CD14-positive monocyte (primary cell): ENCODE measurements around the gene IKZF4. TPM values are rescaled to one million over a fixed set of nuclear protein-coding genes. Genes with fewer than 3 reads are reported as not detected.
"Not testable (repeated sequence)": the region's sequence is repeated elsewhere in the genome, so short reads cannot be mapped to it uniquely, and the experiment has no call there.

Experiments
- DNase-seq, 3 donors: peaks; one replicate each; pipeline ENCODE4 v3.0.0-alpha.2; 2011 to 2022
- H2AFZ ChIP-seq: 2 replicates; pipeline ENCODE4 v1.6.0; 2012; ENCODE audit warnings: mild to moderate bottlenecking, low read depth, low read length, inconsistent platforms; ENCODE audit not compliant: insufficient read depth, poor library complexity, severe bottlenecking
- H3K27ac ChIP-seq, 2 donors: 1 replicate in 1 of 2; 2 replicates in 1 of 2; pipeline ENCODE4 v1.5.1; 2012 to 2013; ENCODE audit warnings: low read length in 2 of 2, control low read depth in 1 of 2, inconsistent platforms in 1 of 2, low read depth in 1 of 2, mild to moderate bottlenecking in 1 of 2
- H3K27me3 ChIP-seq, 2 donors: one replicate each; pipeline versions ENCODE4 v1.6.0 to v1.6.1; 2011 to 2013; ENCODE audit warnings: low read length in 2 of 2; ENCODE audit not compliant: control insufficient read depth in 2 of 2, insufficient read depth in 2 of 2
- H3K36me3 ChIP-seq, 2 donors: replicated peaks in 1 of 2; 1 replicate in 1 of 2; 2 replicates in 1 of 2; pipeline versions ENCODE4 v1.5.1 to v1.6.1; 2012 to 2013; ENCODE audit warnings: low read length in 2 of 2, control low read depth in 1 of 2, inconsistent platforms in 1 of 2, mild to moderate bottlenecking in 1 of 2; ENCODE audit not compliant: insufficient read depth in 2 of 2, control insufficient read depth in 1 of 2
- H3K4me1 ChIP-seq, 2 donors: 1 replicate in 1 of 2; 2 replicates in 1 of 2; pipeline versions ENCODE4 v1.5.1 to v1.6.1; 2012 to 2013; ENCODE audit warnings: low read length in 2 of 2, control low read depth in 1 of 2, inconsistent platforms in 1 of 2, mild to moderate bottlenecking in 1 of 2, moderate library complexity in 1 of 2; ENCODE audit not compliant: insufficient read depth in 2 of 2, control insufficient read depth in 1 of 2
- H3K4me2 ChIP-seq: replicated peaks from 2 replicates; pipeline ENCODE3; 2012; ENCODE audit warnings: low read length, moderate library complexity, mild to moderate bottlenecking; ENCODE audit not compliant: poor library complexity, severe bottlenecking; ENCODE audit errors: extremely low read depth
- H3K4me3 ChIP-seq, 3 experiments: fragments of 200-600 bp in 1 of 3; sonication (generic) in 1 of 3; replicated peaks in 1 of 3; 1 replicate in 2 of 3; 2 replicates in 1 of 3; pipeline ENCODE4 v1.5.1; 2011 to 2013; ENCODE audit warnings: low read length in 3 of 3, mild to moderate bottlenecking in 3 of 3, control low read depth in 2 of 3, low read depth in 2 of 3, inconsistent platforms in 1 of 3, moderate library complexity in 1 of 3
- H3K79me2 ChIP-seq: 2 replicates; pipeline ENCODE4 v1.6.0; 2012; ENCODE audit warnings: mild to moderate bottlenecking, control low read depth, inconsistent platforms, low read length, moderate library complexity; ENCODE audit not compliant: insufficient read depth
- H3K9ac ChIP-seq: 2 replicates; pipeline ENCODE4 v1.6.0; 2017; ENCODE audit warnings: low read length, mild to moderate bottlenecking; ENCODE audit not compliant: insufficient read depth, poor library complexity, severe bottlenecking
- H3K9me3 ChIP-seq, 2 donors: replicated peaks in 1 of 2; 1 replicate in 1 of 2; 2 replicates in 1 of 2; pipeline versions ENCODE4 v1.5.1 to v1.6.1; 2012 to 2013; ENCODE audit warnings: low read length in 2 of 2, control low read depth in 1 of 2; ENCODE audit not compliant: control insufficient read depth in 1 of 2, insufficient read depth in 1 of 2
- H4K20me1 ChIP-seq: 2 replicates; pipeline ENCODE4 v1.6.0; 2012; ENCODE audit warnings: mild to moderate bottlenecking, low read length, control low read depth, moderate library complexity; ENCODE audit not compliant: insufficient read depth
- H3K27ac Mint-ChIP-seq, 7 donors: one replicate each; pipeline ENCODE4 v1.8.0; 2020; ENCODE audit warnings: mild to moderate bottlenecking in 7 of 7, mixed read lengths in 7 of 7, moderate library complexity in 6 of 7, inconsistent platforms in 2 of 7
- H3K27me3 Mint-ChIP-seq, 3 donors: one replicate each; pipeline ENCODE4 v1.8.0; 2021 to 2022; ENCODE audit warnings: low read depth in 3 of 3, mild to moderate bottlenecking in 3 of 3, mixed read lengths in 3 of 3, moderate library complexity in 3 of 3, inconsistent platforms in 1 of 3
- H3K36me3 Mint-ChIP-seq, 2 donors: one replicate each; pipeline ENCODE4 v1.8.0; 2020; ENCODE audit warnings: mixed read lengths in 2 of 2, inconsistent platforms in 1 of 2, mild to moderate bottlenecking in 1 of 2
- H3K4me1 Mint-ChIP-seq: one replicate; pipeline ENCODE4 v1.8.0; 2020; ENCODE audit warnings: mild to moderate bottlenecking, mixed read lengths
- H3K4me3 Mint-ChIP-seq, 2 donors: one replicate each; pipeline ENCODE4 v1.8.0; 2020; ENCODE audit warnings: mild to moderate bottlenecking in 2 of 2, mixed read lengths in 2 of 2, moderate library complexity in 1 of 2
- H3K9me3 Mint-ChIP-seq, 7 donors: one replicate each; pipeline ENCODE4 v1.8.0; 2020 to 2022; ENCODE audit warnings: mixed read lengths in 7 of 7, mild to moderate bottlenecking in 6 of 7, moderate library complexity in 6 of 7, inconsistent platforms in 2 of 7
- WGBS: methylation state at CpG from one replicate; pipeline ENCODE4 v1.1.5; 2013; ENCODE audit warnings: missing lambda C conversion rate; ENCODE audit not compliant: insufficient coverage; 5-methylcytosine and 5-hydroxymethylcytosine counted together
- intact Hi-C, 2 donors: fragments of 100-400 bp; cut with micrococcal nuclease; formaldehyde crosslinking; loops; one replicate each; pipeline versions ENCODE4 v1.15.0 to v1.15.1; 2023
- polyA plus RNA-seq, 3 donors: library from polyadenylated mRNA; depleted of rRNA in 1 of 3; unstranded in 2 of 3; stranded (reverse) in 1 of 3; fragments of 300-500 nt in 2 of 3; fragments of >200 nt in 1 of 3; fragmentation: Illumina TruSeq in 2 of 3; gene quantifications; 1 replicate in 2 of 3; 2 replicates in 1 of 3; pipeline ENCODE4 v1.2.3, GENCODE V29; 2012 to 2021
- TF ChIP-seq, protein P1 (sequence below): fragments of 200-600 bp; IDR thresholded peaks from one replicate; pipeline ENCODE4 v1.8.0; 2022; ENCODE audit warnings: antibody characterized with exemption, mild to moderate bottlenecking

The IKZF4 gene
- polyA plus RNA-seq, 3 donors: 0.09 to 4.9 (median 1.3) TPM

DNA sequence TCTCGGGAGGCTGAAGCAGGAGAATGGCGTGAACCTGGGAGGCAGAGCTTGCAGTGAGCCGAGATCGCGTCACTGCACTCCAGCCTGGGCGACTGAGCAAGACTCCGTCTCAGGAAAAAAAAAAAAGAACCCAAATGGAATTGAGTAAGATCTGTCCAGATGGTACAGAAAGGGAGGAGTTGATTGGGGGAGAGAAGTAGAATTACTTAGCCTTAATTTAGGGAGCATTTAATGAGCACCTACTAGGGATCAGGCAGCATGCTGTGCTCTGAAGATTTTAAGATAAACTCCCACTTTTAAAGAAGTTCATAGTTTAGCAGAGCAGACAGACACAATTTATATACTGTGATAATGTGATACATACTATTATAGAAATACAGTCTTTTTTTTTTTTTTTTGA lies 42.5 kb upstream of the IKZF4 start:
- 59% methylated on average over 6 of the region's 7 CpGs for WGBS
- Histone ChIP-seq H4K20me1 (peaks cover 31% of the 10 kb centered on the region), H3K27me3 (no peaks in the 10 kb centered on the region), H3K4me3 (no peak overlapping the region), H3K9ac (no peak overlapping the region), H3K27ac (no peak overlapping the region), H3K4me2 (no peak overlapping the region), H3K36me3 (peaks cover 11 to 21% of the 10 kb centered on the region in 2 donors), H3K9me3 (no peaks in the 10 kb centered on the region), H3K4me1 (peaks cover 18 to 39% of the 10 kb centered on the region in 2 donors), H3K79me2 (peaks cover 54% of the 10 kb centered on the region), H2AFZ (no peak overlapping the region)
- Mint-ChIP-seq H3K36me3 (peaks cover 23 to 44% of the 10 kb centered on the region in 2 donors), H3K4me3 (no peak overlapping the region), H3K4me1 (peaks cover 32% of the 10 kb centered on the region), H3K9me3 (peaks cover 0 to 3% (median 0%) of the 10 kb centered on the region in 7 donors), H3K27me3 (peaks cover 0 to 2% (median 0%) of the 10 kb centered on the region in 3 donors), H3K27ac (peak overlapping the region in 3 of 7 donors; percentile 17 to 80 (median 47))
- intact Hi-C loops: loop anchor here in 1 of 2 donors (10.0 kb wide), 1 partner anchor 136 kb away; the partner anchor contains the start of genes RPL41 and ZC3H10
- DNase-seq: no peak
- TF ChIP-seq, protein P1, sequence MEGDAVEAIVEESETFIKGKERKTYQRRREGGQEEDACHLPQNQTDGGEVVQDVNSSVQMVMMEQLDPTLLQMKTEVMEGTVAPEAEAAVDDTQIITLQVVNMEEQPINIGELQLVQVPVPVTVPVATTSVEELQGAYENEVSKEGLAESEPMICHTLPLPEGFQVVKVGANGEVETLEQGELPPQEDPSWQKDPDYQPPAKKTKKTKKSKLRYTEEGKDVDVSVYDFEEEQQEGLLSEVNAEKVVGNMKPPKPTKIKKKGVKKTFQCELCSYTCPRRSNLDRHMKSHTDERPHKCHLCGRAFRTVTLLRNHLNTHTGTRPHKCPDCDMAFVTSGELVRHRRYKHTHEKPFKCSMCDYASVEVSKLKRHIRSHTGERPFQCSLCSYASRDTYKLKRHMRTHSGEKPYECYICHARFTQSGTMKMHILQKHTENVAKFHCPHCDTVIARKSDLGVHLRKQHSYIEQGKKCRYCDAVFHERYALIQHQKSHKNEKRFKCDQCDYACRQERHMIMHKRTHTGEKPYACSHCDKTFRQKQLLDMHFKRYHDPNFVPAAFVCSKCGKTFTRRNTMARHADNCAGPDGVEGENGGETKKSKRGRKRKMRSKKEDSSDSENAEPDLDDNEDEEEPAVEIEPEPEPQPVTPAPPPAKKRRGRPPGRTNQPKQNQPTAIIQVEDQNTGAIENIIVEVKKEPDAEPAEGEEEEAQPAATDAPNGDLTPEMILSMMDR: no peak

DNA sequence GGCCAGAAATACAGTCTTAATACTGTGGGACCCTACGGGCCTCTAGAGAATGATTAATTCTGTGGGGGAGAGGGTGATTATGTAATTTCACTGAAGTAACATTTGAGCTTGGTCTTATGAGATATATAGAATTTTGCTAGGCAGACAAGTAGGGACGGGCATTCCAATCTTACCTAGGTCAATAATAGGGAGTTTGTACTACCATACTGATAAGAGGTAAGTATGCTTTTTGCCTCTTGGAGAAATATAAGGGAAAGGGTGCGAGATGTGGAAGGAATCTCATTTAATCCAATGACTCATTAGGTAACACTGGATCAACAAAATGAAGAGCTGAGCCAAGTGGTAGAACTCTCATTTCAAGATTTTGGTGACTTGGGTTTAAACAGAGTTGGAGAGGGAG lies 41.8 kb upstream of the IKZF4 start:
- no peak overlapping the region for H2AFZ ChIP-seq
- H3K27ac ChIP-seq: no peak overlapping the region
- peaks cover 25 to 50% of the 10 kb centered on the region in 2 donors for H3K36me3 Mint-ChIP-seq
- peaks cover 11 to 25% of the 10 kb centered on the region in 2 donors for H3K36me3 ChIP-seq
- H4K20me1 ChIP-seq: peaks cover 37% of the 10 kb centered on the region
- H3K9me3 Mint-ChIP-seq: peaks cover 0 to 3% (median 0%) of the 10 kb centered on the region in 7 donors
- H3K4me2 ChIP-seq: no peak overlapping the region
- H3K4me3 ChIP-seq: no peak overlapping the region
- H3K4me1 ChIP-seq: peaks cover 24 to 45% of the 10 kb centered on the region in 2 donors
- H3K9ac ChIP-seq: no peak overlapping the region
- 64% methylated on average over 2 of the region's 3 CpGs for WGBS
- TF ChIP-seq, protein P1: no peak
- peaks cover 39% of the 10 kb centered on the region for H3K4me1 Mint-ChIP-seq
- intact Hi-C loops: loop anchor here in 1 of 2 donors (10.0 kb wide), 1 partner anchor 136 kb away; the partner anchor contains the start of genes RPL41 and ZC3H10
- peaks cover 57% of the 10 kb centered on the region for H3K79me2 ChIP-seq
- H3K27me3 Mint-ChIP-seq: peaks cover 0 to 2% (median 0%) of the 10 kb centered on the region in 3 donors
- no peaks in the 10 kb centered on the region for H3K27me3 ChIP-seq
- no peak overlapping the region for H3K4me3 Mint-ChIP-seq
- H3K9me3 ChIP-seq: no peaks in the 10 kb centered on the region
- no peak for DNase-seq
- peak overlapping the region in 1 of 7 donors; percentile 28 for H3K27ac Mint-ChIP-seq

DNA sequence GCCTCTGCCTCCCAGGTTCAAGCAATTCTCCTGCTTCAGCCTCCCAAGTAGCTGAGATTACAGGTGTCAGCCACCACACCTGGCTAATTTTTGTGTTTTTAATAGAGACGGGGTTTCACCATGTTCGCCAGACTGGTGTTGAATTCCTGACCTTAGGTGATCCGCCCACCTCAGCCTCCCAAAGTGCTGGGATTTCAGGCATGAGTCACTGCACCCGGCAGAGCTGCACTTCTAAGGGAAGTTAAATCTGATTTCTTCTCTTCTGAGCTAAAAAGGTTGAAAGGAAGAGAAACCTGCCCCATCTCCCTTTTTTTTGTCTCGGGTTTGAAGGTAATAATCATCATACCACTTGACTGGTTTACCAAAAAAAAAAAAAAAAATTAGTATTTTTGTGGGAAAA lies 39.0 kb upstream of the IKZF4 start:
- H2AFZ ChIP-seq, H3K9ac ChIP-seq, H3K27ac Mint-ChIP-seq, DNase-seq, H3K9me3 Mint-ChIP-seq, intact Hi-C loops, H3K4me3 Mint-ChIP-seq, H3K9me3 ChIP-seq, H3K27me3 ChIP-seq, H3K4me3 ChIP-seq, H3K27ac ChIP-seq, H3K4me2 ChIP-seq, H3K27me3 Mint-ChIP-seq: not testable (repeated sequence)
- H3K79me2 ChIP-seq: peaks cover 29% of the 10 kb centered on the region
- Mint-ChIP-seq H3K36me3 (peaks cover 34 to 68% of the 10 kb centered on the region in 2 donors), H3K4me1 (peaks cover 42% of the 10 kb centered on the region)
- H3K36me3 ChIP-seq: peaks cover 18 to 50% of the 10 kb centered on the region in 2 donors
- peaks cover 37% of the 10 kb centered on the region for H4K20me1 ChIP-seq
- H3K4me1 ChIP-seq: peaks cover 19 to 46% of the 10 kb centered on the region in 2 donors
- WGBS: 90% methylated on average over 2 of the region's 5 CpGs
